Measurements from ENCODE around the gene DENND10. TPM values are rescaled to one million over a fixed set of nuclear protein-coding genes. Genes with fewer than 3 reads are reported as not detected.

Gene DENND10
- total RNA-seq, 2 donors from 2014 or later, result 23.3 to 42.7 TPM

DNA sequence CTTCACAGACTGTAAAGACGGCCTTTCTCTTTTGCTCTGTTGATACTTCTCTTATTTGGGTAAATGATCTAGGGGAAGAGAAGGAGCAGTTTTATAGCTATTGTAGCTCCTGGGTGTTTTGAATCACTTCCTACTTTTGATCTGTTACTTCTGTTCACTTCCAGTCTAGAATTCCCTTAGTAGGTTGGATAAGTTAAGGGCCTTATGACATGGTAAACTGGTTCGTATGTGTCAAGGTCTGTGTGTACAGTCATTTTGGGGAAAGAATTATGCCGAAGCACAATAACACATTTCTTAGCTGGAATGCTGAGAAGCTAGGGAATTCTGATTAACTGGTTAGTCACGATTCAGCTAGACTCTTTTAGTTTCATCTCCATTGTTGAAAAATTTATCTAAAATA is 8.1 kb downstream of the DENND10 start:
- no peaks in the 10 kb centered on the region for H3K9me3 ChIP-seq
- H3K27me3 ChIP-seq, result no peaks in the 10 kb centered on the region
- no peak overlapping the region for H3K27ac ChIP-seq
- DNase-seq, result no peak
- TF ChIP-seq, protein P1, sequence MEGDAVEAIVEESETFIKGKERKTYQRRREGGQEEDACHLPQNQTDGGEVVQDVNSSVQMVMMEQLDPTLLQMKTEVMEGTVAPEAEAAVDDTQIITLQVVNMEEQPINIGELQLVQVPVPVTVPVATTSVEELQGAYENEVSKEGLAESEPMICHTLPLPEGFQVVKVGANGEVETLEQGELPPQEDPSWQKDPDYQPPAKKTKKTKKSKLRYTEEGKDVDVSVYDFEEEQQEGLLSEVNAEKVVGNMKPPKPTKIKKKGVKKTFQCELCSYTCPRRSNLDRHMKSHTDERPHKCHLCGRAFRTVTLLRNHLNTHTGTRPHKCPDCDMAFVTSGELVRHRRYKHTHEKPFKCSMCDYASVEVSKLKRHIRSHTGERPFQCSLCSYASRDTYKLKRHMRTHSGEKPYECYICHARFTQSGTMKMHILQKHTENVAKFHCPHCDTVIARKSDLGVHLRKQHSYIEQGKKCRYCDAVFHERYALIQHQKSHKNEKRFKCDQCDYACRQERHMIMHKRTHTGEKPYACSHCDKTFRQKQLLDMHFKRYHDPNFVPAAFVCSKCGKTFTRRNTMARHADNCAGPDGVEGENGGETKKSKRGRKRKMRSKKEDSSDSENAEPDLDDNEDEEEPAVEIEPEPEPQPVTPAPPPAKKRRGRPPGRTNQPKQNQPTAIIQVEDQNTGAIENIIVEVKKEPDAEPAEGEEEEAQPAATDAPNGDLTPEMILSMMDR (IDR thresholded peaks at IDR 0.05), result no peak
- H3K9ac ChIP-seq (ENCODE audit: low read depth in 2 of 2, low read length in 2 of 2), result no peak overlapping the region
- intact Hi-C loops (cut with DNase I), result loop anchor here (10.0 kb wide), 1 partner anchor 47 kb away; no protein-coding TSS in a partner anchor
- H3K36me3 ChIP-seq, result peaks cover 3% of the 10 kb centered on the region
- no peaks in the 10 kb centered on the region for H3K4me1 ChIP-seq
- no peak overlapping the region for H3K4me3 ChIP-seq

GRCh38 chr10:119113751-119114732 is 10.1 kb downstream of the DENND10 start:
- Histone ChIP-seq H3K27ac (no peak overlapping the region), H3K4me1 (no peaks in the 10 kb centered on the region), H3K4me3 (no peak overlapping the region), H3K27me3 (no peaks in the 10 kb centered on the region), H3K9me3 (no peaks in the 10 kb centered on the region), H3K9ac (ENCODE audit: low read depth in 2 of 2, low read length in 2 of 2) (no peak overlapping the region), H3K36me3 (peaks cover 3% of the 10 kb centered on the region)
- TF ChIP-seq, protein P1 (IDR thresholded peaks at IDR 0.05), result no peak
- intact Hi-C loops (cut with DNase I), result loop anchor here (10.0 kb wide), 1 partner anchor 49 kb away; no protein-coding TSS in a partner anchor
- DNase-seq, result no peak

GRCh38 chr10:119115926-119116325 is 12.0 kb downstream of the DENND10 start:
- Histone ChIP-seq H3K27me3 (no peaks in the 10 kb centered on the region), H3K4me3 (no peak overlapping the region), H3K36me3 (no peaks in the 10 kb centered on the region), H3K9ac (ENCODE audit: low read depth in 2 of 2, low read length in 2 of 2) (no peak overlapping the region), H3K27ac (no peak overlapping the region), H3K9me3 (no peaks in the 10 kb centered on the region), H3K4me1 (no peaks in the 10 kb centered on the region)
- no peak for DNase-seq
- intact Hi-C loops (cut with DNase I), result loop anchor here (10.0 kb wide), 1 partner anchor 51 kb away; no protein-coding TSS in a partner anchor
- TF ChIP-seq, protein P1 (IDR thresholded peaks at IDR 0.05), result no peak

GRCh38 chr10:119116326-119116951 is 12.5 kb downstream of the DENND10 start:
- H3K9me3 ChIP-seq, result no peaks in the 10 kb centered on the region

DNA sequence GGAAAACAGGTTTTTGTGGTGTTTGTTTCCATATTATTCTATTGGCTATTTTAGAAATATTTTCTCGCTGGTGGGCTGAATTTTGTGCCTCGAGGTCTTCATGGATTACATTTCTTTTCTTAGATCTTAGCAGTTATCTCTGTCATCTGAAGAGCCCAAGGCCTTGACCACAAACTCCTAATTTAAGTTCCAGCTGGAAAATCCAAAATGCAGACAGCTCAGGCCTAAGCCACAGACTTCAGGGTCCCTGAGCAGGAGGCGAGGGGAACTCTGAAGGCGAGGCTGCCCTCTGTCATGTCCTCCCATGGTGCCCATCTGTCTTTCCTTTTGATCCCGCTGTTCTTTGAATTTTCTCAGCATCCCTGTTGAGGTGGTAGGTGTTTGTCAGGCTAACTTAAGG is 14.3 kb downstream of the DENND10 start:
- H3K36me3 ChIP-seq, result no peaks in the 10 kb centered on the region
- H3K4me3 ChIP-seq, result no peak overlapping the region
- intact Hi-C loops (cut with DNase I), result loop anchor here (10.0 kb wide), 1 partner anchor 53 kb away; no protein-coding TSS in a partner anchor
- H3K9me3 ChIP-seq, result no peaks in the 10 kb centered on the region
- TF ChIP-seq, protein P1 (IDR thresholded peaks at IDR 0.05), result no peak
- H3K4me1 ChIP-seq, result no peaks in the 10 kb centered on the region
- H3K27me3 ChIP-seq, result no peaks in the 10 kb centered on the region
- no peak overlapping the region for H3K9ac ChIP-seq (ENCODE audit: low read depth in 2 of 2, low read length in 2 of 2)
- no peak overlapping the region for H3K27ac ChIP-seq
- DNase-seq, result no peak

More at GRCh38 chr10:119116326-119116951, 12.5 kb downstream of the DENND10 start:
- no peak for DNase-seq
- H3K4me3 ChIP-seq, result no peak overlapping the region
- no peak overlapping the region for H3K27ac ChIP-seq
- no peaks in the 10 kb centered on the region for H3K4me1 ChIP-seq
- H3K27me3 ChIP-seq, result no peaks in the 10 kb centered on the region
- H3K36me3 ChIP-seq, result no peaks in the 10 kb centered on the region
- intact Hi-C loops (cut with DNase I), result loop anchor here (10.0 kb wide), 1 partner anchor 52 kb away; no protein-coding TSS in a partner anchor
- H3K9ac ChIP-seq (ENCODE audit: low read depth in 2 of 2, low read length in 2 of 2), result no peak overlapping the region
- TF ChIP-seq, protein P1 (IDR thresholded peaks at IDR 0.05), result no peak
